HG02798 (cell line): Measurements from ENCODE around the gene REEP2.

Experiments used
- ATAC-seq: cut with Tn5 transposase; IDR thresholded peaks from one replicate; pipeline ENCODE4 v1.9.1; 2021; ENCODE audit warnings: mild to moderate bottlenecking; ENCODE audit not compliant: unreplicated experiment, poor library complexity

Gene REEP2

DNA sequence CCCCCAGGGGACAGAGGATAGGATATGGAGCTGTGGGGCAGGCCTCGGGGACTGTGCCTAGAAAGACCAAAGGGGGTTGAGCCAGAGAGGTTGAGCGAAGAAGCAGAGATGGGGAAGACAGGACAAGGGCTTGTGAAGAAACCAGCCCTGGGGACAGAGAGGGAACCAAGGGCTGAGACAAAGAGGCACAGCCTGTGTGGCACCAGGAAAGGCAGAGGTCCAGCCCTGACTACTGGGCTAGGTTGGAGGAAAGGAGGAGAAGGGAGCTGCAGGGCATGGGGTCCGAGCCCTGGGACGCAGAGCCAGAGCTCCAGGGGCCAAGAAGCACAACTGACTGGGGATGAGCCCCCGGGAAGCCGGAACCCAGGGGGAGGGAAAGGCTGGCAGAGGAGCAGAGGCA, 9.2 kb downstream of the REEP2 start:
- ATAC-seq: no peak

DNA sequence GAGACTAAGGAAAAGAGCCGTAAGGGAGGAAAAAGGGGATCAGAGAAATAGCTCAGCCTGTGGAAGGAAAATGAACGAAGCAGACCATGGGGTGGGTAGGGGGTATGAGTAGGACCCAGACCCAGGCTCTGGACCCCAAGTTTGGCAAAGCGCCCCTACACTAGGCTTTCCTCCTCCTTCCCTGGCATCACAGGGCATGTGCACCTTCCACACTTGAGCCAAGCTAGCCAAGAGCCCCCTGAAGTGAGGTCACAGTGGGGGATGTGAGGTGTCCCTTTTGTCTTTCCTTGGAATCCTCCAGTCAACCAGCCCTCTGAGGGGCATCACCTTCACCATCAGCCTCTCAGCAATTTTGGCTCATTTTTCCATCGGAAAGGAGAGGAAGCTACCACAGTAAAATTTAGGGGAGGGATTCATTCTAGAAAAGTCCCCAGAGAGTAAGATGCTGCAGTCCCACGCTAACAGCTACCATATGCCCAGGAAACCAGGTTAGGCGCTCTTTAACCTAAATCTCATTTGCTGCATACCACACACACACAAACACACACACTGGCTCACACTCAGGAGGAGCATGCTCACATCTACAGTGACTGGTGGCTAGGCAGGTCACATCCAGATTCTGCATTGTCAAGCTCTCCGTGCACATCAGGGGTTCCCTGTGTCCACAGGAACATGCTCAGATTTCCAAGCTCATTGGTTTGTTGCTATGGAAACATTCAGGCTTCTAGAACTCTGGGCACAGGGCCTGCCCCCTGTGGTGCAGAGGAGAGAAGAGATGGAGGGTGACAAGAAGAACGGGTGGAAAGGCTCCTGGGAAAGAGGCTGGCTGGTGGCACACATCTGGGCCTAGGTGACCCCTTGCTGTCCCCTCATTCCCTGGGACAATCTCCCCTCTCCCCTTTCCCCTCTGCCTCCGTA, 9.9 kb downstream of the REEP2 start:
- no peak for ATAC-seq

DNA sequence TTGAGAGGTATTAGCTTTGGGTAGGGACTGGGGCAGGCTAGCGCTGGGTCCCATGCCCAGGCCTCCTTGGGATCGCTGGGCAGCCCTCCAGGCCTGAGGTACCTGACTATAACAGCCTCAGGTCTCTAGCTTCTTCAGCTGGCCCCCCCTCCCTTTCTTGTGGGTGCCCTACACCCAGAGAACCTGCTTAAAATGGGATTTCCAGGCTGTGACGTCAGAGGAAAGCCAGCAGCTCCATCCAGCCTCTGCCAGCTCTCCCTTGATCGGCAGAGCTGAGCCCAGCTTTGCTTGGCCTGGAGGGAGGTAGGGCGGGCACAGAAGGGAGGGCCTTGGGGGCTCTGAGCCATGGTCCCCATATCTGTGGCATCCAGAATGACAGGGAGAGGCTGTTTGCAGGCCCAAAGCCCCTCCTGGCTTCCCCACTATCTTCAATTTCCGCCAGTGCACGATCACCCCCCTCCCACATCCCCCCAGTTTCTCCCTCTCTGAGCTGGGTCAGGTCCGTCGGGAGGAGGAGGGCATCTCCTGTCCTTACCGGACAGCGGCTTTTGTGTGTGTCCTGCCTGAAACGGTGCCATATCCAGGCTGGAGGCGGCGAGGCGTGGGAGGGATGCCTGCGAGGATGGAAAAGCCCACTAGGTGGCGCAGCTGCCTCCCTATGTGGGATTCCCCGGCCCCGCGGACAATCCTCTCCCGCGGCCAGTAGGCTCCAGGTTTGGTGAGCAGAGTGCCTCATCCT, 10.8 kb downstream of the REEP2 start:
- ATAC-seq: peak; percentile 78

DNA sequence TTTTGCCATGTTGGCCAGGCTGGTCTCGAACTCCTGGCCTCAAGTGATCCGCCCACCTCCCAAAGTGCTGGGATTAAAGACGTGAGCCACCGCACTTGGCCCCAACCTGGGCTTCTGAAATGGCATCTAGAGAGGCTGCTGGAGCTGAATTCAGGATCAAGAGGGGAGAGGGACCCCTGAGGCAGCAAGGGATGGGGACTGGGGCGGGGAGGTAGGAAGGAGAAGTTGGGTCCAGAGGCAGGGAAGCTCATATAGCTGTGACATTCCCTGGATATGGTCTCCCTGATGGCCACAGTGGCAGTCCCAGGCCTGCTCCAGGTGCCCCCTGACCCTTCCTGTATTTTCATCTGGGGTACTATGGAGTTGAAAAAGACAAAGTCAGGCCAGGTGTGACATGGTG, 12.1 kb downstream of the REEP2 start:
- ATAC-seq: no peak

DNA sequence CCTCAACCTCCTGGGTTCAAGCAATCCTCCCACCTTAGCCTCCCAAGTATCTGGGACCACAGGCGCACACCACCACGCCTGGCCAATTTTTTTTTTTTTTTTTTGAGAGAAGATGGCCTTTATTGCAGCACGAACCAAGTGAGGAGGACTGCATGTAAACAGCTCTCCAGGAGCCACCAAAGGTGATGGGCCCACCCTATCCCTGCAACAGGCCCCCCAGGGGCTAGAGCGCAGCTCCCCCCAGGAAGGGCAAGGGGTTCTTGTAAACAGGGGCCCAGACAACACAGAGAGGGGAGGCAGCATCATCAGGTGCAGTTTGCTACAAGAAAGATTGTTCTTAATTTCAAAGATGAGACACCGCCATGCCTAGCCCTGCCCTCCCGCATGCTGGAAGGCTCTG, 13.9 kb downstream of the REEP2 start:
- ATAC-seq: no peak

DNA sequence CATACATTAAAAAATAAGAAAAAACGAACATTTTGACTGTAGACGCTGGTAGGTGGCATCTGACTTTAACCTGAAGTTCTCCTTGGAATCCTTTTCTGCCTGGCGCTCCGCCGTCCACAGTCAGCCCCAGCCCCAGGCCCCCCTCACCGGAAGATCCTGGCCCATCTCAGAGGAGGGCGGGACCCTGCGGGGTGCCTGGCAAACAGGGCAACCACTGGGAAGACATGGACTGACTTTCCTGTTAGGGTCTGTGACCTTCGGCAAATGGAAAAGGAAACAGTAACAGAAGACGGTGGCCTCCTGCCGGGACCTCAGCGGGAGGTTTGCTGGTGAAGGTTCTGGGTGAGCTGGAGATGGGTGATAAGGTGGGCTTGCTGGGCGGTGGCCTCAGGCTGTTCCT, 14.7 kb downstream of the REEP2 start:
- ATAC-seq: no peak

DNA sequence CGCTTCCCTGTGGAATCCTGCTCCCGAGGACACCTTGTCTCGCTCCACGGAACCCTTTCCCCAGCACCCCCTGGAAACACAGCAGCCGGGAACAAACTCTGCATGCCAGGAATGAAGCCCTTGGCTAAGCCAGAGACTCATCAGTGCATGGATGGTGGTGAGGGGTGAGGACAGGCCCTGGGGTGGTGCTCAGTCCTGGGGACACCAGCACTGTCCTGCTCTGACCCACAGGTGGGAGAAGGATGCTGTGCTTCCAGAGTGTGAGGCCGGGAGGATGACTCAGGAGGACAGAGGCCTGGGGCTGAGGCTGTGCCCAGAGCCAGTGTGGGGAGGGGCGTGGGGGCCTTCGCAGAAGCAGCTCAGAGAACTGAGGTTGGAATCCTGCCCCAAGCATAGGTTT, 15.3 kb downstream of the REEP2 start:
- ATAC-seq: no peak

DNA sequence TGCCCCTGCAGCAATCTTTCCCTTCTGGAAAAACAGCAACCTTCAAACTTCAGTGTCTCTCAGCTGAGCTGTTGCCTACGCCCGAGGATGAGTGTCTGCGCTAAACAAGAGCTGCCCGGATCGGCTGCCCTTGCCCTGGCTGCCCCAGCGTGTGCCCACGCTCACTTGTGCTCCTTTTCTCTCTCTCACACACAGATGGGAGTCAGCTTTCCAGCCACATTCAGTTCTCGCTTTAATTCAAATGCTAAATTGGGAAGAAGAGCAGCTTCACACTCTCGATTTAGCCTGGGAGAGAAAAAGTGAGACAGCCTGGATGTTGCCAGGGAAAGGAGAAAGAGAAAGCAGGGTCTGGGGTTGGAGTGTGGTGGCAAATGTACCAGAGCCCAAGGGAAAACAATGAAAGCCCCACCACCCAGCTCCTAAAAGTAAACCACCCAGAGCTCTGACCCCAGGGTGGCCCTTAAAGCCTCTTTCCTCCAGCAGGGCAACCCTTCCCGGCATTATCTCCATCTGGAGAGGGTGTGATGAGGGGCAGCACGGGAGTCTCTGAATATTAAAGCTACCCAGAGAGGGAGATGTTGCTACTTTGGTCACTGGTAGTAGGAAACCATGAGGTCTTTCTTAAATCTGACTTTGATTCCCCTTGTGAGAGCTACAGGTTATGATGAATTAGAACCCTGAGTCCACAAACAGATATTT, 16.5 kb downstream of the REEP2 start:
- ATAC-seq: no peak

DNA sequence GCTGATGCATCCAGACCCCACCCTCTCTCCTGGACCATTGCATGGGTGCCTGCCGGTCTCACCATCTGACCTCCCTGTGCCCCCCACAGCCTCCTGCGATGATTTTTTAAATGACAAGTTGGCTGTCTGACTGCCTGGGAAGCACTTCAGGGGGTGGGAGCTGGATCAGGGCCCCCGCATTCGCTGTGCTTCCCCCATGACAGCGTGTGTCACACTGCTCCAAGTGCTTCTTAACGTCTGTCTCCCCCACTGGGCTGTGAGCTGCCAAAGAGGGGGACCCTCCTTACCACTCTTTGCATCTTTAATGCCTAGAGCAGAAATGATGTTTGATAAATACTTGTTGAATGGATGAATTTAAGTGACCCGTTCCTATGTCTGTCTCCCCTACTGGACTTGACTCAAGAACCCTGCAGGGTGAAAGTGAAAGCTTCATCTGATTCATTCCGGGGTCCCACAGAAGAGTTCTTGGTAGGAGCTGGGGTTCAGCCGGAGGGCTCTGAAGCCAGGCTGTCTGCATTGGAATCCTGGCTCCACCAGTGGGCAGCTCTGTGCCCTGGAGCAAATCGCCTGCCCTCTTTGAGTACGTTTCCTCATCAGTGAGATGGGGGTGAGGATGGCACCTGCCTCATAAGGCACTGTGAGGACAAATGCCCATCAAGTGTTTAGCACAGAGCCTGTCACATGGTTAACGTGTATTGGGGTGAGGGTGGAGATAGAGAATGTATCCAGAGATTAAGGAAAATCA, 18.8 kb downstream of the REEP2 start:
- ATAC-seq: no peak

DNA sequence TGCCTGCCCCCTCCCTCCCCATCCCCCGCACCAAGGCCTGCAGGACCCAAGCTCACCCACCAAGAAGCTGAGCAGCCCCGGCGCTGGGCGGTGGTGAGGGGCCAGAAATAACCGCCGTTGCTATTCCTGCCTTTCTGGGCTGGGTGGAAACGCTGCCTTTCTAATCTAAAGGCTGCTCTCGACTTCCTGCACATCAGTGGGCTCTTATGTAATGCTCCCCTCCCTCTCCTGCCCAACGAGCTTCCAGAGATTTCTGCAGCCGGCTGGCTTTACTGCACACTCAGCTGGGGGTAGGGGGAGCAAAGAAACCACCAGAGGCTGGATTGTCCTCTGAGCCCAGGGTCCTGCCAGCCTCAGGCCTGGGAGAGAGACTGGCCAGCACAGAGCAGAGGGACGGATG, 19.5 kb downstream of the REEP2 start:
- no peak for ATAC-seq

DNA sequence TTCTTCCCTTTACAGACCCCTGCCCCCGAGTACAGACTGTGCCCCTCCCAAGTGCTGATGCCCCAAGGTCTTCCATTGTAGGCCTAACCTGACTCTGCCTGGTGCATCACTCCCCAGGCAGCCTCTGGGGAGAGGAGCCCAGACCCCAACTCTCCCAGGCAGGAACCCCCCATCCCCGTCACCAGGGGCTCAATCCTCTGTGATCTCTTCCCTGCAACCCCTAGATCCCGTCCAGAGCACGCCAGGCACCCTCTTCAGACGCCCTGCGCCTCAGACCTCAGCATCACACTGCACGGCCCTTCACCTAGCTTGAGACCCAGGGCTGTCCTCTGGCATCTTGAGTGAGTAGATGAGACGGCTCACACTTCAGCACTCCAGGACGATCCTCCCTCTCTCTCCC, 20.0 kb downstream of the REEP2 start:
- no peak for ATAC-seq

DNA sequence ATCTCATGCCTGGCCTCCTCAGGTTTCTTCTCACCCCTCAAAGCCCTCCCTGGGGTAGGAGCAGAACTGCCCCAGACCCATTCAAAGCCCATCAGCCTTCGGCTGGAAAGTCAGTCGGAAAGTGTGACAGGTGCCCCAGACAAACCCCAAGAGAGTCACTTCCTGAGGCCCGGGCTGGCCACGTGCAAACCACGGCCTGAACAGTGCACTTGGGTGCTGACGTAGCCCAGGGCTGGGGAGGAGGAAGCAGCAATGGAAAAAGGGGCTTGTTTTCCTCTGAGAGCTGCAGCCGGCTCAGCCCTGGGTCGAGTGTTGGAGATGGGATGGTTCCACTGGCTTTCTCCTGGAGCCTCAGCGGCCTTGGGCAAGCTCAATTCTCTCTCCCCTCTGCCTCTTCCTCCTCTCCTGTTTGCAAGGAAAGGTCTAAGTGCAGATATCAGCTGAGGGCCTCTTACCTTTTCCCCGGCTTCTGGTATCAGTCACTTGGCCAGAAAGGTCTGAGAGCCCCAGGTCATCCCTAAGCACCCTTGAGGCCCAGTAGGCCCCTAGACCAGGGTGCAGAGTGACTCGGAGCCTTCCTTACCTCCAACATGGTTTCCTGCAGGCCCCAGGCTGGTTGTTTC, 20.6 kb downstream of the REEP2 start:
- no peak for ATAC-seq

DNA sequence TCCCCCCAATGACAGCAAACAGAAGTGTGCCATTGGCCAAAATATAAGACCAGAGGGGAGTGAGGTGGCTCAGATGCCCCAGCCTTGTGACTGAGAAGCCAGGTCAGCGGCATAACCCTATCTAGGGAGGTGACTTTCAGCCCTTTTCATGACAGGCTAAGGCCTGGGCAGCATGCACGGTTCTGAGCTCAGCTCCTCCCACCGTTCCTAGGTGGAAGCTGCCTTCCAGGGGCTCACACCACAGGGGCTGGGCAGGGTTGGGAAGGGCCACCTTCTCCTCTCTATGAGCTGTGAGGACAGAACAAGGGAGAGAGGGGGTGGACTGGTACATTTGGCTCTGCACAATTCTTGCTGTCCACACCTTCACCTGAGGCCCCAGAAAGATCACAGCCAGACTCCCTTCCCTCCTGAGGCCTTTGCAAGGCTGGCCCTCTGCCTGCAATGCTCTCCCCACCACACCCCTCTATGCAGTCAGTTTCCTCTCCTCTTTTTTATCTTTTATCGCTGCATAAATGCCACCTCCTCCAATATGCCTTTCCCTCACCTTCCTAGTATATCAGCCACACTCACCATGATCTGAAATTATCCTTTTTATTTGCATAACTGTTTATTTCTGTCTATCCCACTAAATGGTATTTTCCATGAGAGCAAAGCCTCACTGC, 21.3 kb downstream of the REEP2 start:
- ATAC-seq: no peak

DNA sequence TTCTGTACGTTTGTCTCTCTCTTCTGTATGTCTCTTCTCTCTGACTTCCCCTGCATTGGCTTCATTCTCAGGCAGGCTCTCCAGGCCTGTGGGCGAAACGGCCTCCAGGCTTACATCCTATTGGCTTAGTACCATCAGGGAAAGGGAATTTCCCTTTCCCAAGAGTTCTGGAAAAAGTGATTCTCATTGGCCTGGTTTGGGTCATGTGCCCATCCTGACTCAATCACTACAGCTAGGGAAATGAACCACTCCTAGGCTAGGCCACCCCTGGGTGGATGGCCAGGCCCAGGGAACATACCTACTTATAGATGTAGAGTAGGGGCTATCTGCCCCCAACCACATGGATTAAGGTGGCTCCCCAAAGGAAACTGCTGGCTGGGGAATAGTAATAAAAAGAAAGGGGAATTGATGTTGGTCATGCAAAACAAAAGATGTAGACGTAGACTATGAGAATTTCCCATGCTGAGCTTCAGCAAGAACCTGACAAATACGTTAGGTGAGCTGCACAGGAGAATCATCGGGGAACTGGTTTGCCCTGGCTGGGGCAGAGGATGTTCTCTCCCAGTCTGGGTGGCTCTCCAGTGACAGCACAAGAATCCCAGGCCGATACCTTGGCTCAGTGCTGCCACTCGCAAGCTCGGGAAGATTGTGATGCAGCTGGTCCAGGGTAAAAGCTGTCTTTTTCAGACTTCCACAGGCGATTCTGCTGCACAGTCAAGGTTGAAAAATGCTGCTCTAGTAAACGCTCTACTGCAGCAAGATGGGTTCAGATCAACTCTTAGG, 22.7 kb downstream of the REEP2 start:
- no peak for ATAC-seq

DNA sequence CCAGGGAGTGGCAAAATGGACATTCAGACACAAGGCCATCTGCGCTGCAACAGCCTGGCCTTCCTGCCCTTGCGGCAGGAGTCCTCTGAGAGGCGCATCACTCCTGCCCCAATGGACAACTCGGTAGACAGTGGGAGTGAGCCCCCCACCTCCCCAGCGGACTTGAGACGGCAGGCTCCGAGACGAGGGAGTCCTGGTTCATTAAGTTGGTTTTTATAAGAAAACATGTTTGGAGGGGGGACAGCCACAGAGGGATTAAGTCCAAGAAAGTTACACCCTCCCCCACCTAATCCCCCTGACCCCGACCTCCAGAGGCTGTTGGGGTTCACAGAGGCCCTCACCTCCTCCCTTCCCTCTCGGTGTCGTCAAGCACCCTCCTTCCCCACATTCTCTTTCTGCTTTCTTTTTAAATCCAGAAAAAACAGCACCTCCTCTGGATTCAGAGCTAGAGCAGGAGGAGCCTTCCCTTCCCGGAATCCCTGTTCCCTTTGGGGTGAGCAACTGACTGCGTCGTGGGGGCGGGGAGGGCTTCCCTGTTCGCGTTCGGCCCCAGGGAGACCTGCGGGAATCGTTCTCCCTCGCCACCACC, 24.7 kb downstream of the REEP2 start:
- ATAC-seq: no peak

DNA sequence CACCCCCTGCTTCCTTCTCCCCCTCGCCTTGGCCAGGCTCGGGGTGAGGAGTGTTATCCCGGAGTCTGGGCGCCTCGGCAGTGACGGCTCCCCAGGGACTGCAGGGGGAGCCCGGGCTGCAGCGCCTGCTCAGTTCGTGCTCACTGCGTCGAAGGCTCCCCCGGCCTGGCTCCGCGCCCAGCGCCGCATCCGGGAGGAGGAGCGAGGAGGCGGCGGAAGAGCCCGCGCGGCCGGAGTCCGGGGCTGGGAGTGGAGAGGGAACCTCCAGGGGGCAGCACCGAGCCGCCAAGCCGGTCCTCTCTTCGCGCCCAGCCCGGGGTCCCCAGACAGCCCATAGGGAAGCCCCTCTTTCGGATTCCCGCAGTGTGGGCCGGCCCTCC, 25.1 kb downstream of the REEP2 start:
- peak; percentile 54 for ATAC-seq

DNA sequence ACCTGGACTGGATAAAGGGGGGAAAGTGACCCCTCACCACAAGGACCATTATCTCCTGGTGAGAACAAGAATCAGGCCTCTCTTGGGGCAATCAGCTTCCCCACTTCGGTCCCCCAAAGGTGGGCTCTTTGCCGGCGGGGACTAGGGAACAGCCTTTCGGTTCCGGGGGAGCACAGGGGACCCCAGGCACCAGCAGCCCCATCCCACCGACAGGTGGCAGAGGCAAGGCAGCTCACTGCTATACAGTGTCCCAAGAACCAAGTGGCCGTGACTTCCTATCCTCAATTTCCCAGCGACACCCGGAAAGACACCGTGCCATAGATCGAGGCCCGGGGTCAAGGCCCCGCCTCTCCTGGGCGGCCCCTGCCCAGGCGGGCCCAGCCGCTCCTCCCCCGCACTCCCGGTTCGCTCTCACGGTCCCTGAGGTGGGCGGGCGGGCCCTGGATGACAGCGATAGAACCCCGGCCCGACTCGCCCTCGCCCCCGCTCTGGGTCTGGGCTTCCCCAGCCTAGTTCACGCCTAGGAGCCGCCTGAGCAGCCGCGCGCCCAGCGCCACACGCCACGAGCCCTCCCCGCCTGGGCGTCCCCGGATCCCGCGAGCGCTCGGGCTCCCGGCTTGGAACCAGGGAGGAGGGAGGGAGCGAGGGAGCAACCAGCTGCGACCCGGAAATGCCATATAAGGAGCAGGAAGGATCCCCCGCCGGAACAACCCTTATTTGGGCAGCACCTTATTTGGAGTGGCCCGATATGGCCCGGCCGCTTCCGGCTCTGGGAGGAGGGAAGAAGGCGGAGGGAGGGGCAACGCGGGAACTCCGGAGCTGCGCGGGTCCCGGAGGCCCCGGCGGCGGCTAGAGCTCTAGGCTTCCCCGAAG, 25.8 kb downstream of the REEP2 start:
- peak; percentile 77 for ATAC-seq
